HEK293T (cell line): ENCODE results near the gene ACP7.

ENCODE experiments used
- CTCF ChIA-PET: fragments of 350-600 bp; formaldehyde crosslinking; extraction: SDS; loops from one replicate; lab custom pipeline; 2021; ENCODE audit warnings: antibody characterized with exemption, inconsistent platforms; lab: Yijun Ruan, JAX
- POLR2A ChIA-PET: fragments of 350-600 bp; formaldehyde crosslinking; extraction: SDS; loops from one replicate; lab custom pipeline; 2020; ENCODE audit warnings: antibody characterized with exemption, inconsistent platforms; lab: Yijun Ruan, JAX
- DNase-seq: peaks from one replicate; pipeline ENCODE4 v3.0.0; 2012; ENCODE audit warnings: mixed read lengths; ENCODE audit errors: extremely low spot score
- ARNT ChIP-seq: fragments of 450-650 bp; IDR thresholded peaks from 2 replicates; pipeline ENCODE4 v1.6.1; 2017; ENCODE audit warnings: mild to moderate bottlenecking
- BHLHE40 ChIP-seq: fragments of 450-650 bp; IDR thresholded peaks from 2 replicates; pipeline ENCODE4 v1.6.1; 2016; ENCODE audit warnings: mild to moderate bottlenecking, moderate library complexity, borderline replicate concordance
- CTBP1 ChIP-seq: fragments of 450-650 bp; IDR thresholded peaks from 2 replicates; pipeline ENCODE4 v1.6.1; 2016; ENCODE audit warnings: borderline replicate concordance
- ELF4 ChIP-seq: fragments of 450-650 bp; IDR thresholded peaks from 2 replicates; pipeline ENCODE4 v1.6.1; 2017; ENCODE audit warnings: antibody characterized with exemption
- FOXA1 ChIP-seq: fragments of 450-650 bp; IDR thresholded peaks from 2 replicates; pipeline ENCODE4 v1.6.1; 2016; ENCODE audit warnings: mild to moderate bottlenecking
- FOXK2 ChIP-seq: fragments of 450-650 bp; IDR thresholded peaks from 2 replicates; pipeline ENCODE4 v1.6.1; 2016; ENCODE audit warnings: mild to moderate bottlenecking
- FOXM1 ChIP-seq: fragments of 450-650 bp; IDR thresholded peaks from 2 replicates; pipeline ENCODE4 v1.6.1; 2017; ENCODE audit warnings: mild to moderate bottlenecking, borderline replicate concordance
- HDGF ChIP-seq: fragments of 450-650 bp; IDR thresholded peaks from 2 replicates; pipeline ENCODE4 v1.6.1; 2017; ENCODE audit warnings: antibody characterized with exemption, borderline replicate concordance
- L3MBTL2 ChIP-seq: fragments of 450-650 bp; conservative IDR thresholded peaks from 2 replicates; pipeline ENCODE4 v1.6.1; 2016; ENCODE audit warnings: mild to moderate bottlenecking
- LEF1 ChIP-seq: fragments of 450-650 bp; IDR thresholded peaks from 2 replicates; pipeline ENCODE4 v1.6.1; 2017; ENCODE audit warnings: mild to moderate bottlenecking, borderline replicate concordance
- NFRKB ChIP-seq: fragments of 450-650 bp; IDR thresholded peaks from 2 replicates; pipeline ENCODE4 v1.6.1; 2016; ENCODE audit warnings: mild to moderate bottlenecking, moderate library complexity
- SP1 ChIP-seq: fragments of 450-650 bp; IDR thresholded peaks from 2 replicates; pipeline ENCODE4 v1.6.1; 2017
- SUZ12 ChIP-seq: fragments of 450-650 bp; IDR thresholded peaks from 2 replicates; pipeline ENCODE4 v1.6.1; 2016; ENCODE audit warnings: mild to moderate bottlenecking
- TARDBP ChIP-seq: fragments of 450-650 bp; IDR thresholded peaks from 2 replicates; pipeline ENCODE4 v1.6.1; 2016
- ZNF384 ChIP-seq: fragments of 450-650 bp; IDR thresholded peaks from 2 replicates; pipeline ENCODE4 v1.6.1; 2016
- TF ChIP-seq, protein P1 (sequence below): fragments of 450-650 bp; IDR thresholded peaks from 2 replicates; pipeline ENCODE4 v1.6.1; 2016

ACP7 gene

DNA sequence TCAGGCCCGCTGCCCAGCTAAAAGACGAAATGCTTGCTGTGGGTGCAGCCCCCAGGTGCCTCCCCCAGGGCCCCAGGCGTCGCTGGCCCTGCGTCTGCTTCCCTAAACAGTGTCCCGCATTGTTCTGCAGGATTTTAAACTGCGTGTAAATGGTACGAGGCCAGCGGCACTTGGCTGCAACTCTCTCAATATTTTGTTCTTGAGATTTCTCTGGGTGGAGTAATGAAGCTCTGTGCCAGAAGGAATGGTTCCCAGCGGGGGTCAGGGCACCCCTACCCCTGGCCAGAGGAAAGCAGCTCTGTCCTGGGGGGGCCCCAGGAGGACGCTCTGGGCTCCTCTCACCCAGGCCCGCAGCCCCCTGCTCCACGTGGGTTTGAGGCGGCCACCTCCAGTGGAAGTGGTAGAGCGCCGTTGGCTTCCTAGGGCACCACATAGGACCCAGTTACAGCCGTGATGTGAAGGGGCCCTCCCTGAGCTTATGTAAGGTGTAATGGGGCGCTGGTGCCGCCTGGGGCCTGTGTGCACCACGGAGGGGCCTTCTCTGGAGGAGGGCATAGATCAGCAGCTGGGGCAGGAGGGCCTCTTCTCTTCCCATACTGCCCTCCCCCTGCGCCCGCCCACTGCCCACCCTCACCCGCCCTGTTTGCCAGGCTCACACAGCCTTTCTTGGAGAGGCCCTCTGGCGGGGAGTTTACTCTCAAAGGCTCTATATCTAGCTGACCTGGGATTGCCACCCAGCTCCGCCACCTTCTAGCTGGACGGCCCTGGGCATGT, 61.2 kb downstream of the ACP7 start:
- ChIA-PET POLR2A (interaction anchor here (1.0 to 1.1 kb wide), 2 partner anchors 12 to 18 kb away, joined by 3 read pairs; no protein-coding TSS in a partner anchor), CTCF (interaction anchor here (1.0 kb wide), 2 partner anchors 11 to 94 kb away, joined by 3 read pairs; no protein-coding TSS in a partner anchor)
- TF ChIP-seq FOXA1 (no peak), NFRKB (no peak), CTBP1 (no peak), ARNT (no peak), ZNF384 (no peak), ELF4 (no peak), FOXK2 (no peak), HDGF (no peak), SUZ12 (no peak), SP1 (no peak), FOXM1 (no peak), L3MBTL2 (no peak), LEF1 (no peak)
- TF ChIP-seq, protein P1, sequence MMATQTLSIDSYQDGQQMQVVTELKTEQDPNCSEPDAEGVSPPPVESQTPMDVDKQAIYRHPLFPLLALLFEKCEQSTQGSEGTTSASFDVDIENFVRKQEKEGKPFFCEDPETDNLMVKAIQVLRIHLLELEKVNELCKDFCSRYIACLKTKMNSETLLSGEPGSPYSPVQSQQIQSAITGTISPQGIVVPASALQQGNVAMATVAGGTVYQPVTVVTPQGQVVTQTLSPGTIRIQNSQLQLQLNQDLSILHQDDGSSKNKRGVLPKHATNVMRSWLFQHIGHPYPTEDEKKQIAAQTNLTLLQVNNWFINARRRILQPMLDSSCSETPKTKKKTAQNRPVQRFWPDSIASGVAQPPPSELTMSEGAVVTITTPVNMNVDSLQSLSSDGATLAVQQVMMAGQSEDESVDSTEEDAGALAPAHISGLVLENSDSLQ: no peak
- no peak for DNase-seq

GRCh38 chr19:39146091-39146490, 61.9 kb downstream of the ACP7 start:
- no peak for DNase-seq
- POLR2A ChIA-PET: interaction anchor here (1.0 to 1.1 kb wide), 2 partner anchors 13 to 19 kb away, joined by 3 read pairs; no protein-coding TSS in a partner anchor
- TF ChIP-seq CTBP1 (no peak), ELF4 (no peak), LEF1 (no peak), BHLHE40 (no peak), FOXM1 (no peak), SP1 (no peak), FOXA1 (no peak), SUZ12 (no peak), ZNF384 (no peak)
- TF ChIP-seq, protein P1: no peak
- CTCF ChIA-PET: interaction anchor here (1.0 kb wide), 2 partner anchors 10 to 95 kb away, joined by 3 read pairs; no protein-coding TSS in a partner anchor

DNA sequence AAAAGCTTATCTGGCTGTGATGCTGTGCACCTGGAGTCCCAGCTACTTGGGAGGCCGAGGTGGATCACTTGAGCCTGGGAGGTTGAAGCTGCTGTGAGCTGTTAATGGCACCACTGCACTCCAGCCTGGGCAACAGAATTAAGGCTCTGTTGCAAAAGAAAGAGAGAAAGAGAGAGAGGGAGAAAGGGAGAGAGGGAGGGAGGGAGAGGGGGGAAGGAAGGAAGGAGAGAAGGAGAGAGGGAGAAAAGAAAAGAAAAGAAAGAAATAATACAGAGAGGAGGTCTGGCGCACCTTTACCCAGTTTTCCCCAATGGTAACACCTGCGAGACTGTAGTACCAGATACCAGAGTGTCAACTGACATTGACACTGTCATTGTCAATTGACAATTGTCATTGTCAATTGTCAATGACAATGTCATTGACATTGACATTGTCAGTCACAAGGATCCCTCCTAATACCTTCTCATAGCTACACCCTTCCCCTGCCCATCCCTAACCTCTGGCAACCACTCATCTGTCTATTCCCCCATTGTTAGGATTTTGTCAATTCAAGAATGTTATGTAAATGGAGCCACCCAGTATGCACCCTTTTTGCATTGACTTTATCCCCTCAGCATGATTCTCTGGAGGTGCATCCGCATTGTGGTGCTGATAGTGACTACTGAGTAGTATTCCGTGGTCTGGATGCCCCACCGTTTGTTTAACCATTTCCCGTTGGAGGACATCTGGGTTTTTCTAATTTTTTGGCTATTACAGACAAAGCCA, 62.7 kb downstream of the ACP7 start:
- TF ChIP-seq NFRKB (no peak), ARNT (no peak), CTBP1 (no peak), ELF4 (no peak), FOXK2 (no peak), ZNF384 (no peak), TARDBP (no peak), SP1 (no peak), FOXA1 (no peak), BHLHE40 (no peak), L3MBTL2 (no peak), SUZ12 (no peak), HDGF (no peak), FOXM1 (no peak), LEF1 (no peak)
- TF ChIP-seq, protein P1: no peak
- CTCF ChIA-PET: interaction anchor here (0.6 to 1.0 kb wide), 2 partner anchors 96 to 176 kb away, joined by 3 to 4 read pairs; no protein-coding TSS in a partner anchor
- POLR2A ChIA-PET: interaction anchor here (1.1 kb wide), 1 partner anchor 20 kb away, joined by 3 read pairs; no protein-coding TSS in a partner anchor
- DNase-seq: no peak

GRCh38 chr19:39147480-39147879, 63.3 kb downstream of the ACP7 start:
- POLR2A ChIA-PET: no interaction called here
- CTCF ChIA-PET: interaction anchor here (0.6 kb wide), 1 partner anchor 176 kb away, joined by 4 read pairs; no protein-coding TSS in a partner anchor
- no peak for DNase-seq
- TF ChIP-seq BHLHE40: no peak
- no peak for TF ChIP-seq ARNT
- TF ChIP-seq LEF1: no peak
- no peak for TF ChIP-seq HDGF
- TF ChIP-seq L3MBTL2: no peak
- TF ChIP-seq, protein P1: no peak
- TF ChIP-seq FOXK2: no peak
- no peak for TF ChIP-seq ELF4
- no peak for TF ChIP-seq TARDBP
- TF ChIP-seq NFRKB: no peak
- no peak for TF ChIP-seq FOXM1
- no peak for TF ChIP-seq ZNF384
